IPS-20b (cell line): ENCODE results near the gene ABCG5.

Experiments used
- H3K27ac ChIP-seq: one replicate; pipeline ENCODE4 v1.5.1; 2013; ENCODE audit warnings: low read length
- H3K27me3 ChIP-seq: 2 replicates; pipeline ENCODE4 v1.6.1; 2013; ENCODE audit warnings: mild to moderate bottlenecking, low read length, inconsistent platforms; ENCODE audit not compliant: insufficient read depth
- H3K36me3 ChIP-seq: 2 replicates; pipeline ENCODE4 v1.6.1; 2013; ENCODE audit warnings: low read depth, mild to moderate bottlenecking, inconsistent platforms, low read length, moderate library complexity; ENCODE audit not compliant: insufficient read depth
- H3K4me1 ChIP-seq: 2 replicates; pipeline ENCODE4 v1.6.1; 2013; ENCODE audit warnings: mild to moderate bottlenecking, control low read depth, inconsistent platforms, low read length, moderate library complexity; ENCODE audit not compliant: insufficient read depth
- H3K4me3 ChIP-seq: 2 replicates; pipeline ENCODE4 v1.5.1; 2013; ENCODE audit warnings: mild to moderate bottlenecking, low read length, inconsistent platforms
- H3K9ac ChIP-seq: 2 replicates; pipeline ENCODE4 v1.6.1; 2013; ENCODE audit warnings: low read depth, mild to moderate bottlenecking, inconsistent platforms, low read length, moderate library complexity
- H3K9me3 ChIP-seq: 2 replicates; pipeline ENCODE4 v1.6.1; 2013; ENCODE audit warnings: mild to moderate bottlenecking, low read depth, low read length, inconsistent platforms; ENCODE audit not compliant: insufficient read depth

ABCG5 gene

DNA sequence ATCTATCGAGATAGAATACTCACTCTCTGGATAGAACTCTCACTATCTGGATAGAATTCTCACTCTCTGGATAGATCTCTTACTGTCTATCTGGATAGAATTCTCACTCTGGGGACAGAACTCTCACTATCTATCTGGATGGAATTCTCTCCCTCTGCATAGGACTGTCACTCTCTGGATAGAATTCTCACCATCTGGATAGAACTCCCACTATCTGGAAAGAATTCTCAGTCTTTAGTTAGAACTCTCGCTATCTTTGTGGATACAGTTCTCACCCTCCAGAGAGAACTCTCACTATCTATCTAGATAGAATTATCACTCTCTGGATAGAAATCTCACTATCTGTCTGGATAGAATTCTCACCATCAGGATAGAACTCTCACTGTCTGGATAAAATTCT, 16.7 kb upstream of the ABCG5 start:
- H3K27me3 ChIP-seq: peaks cover 46% of the 10 kb centered on the region
- H3K36me3 ChIP-seq: no peaks in the 10 kb centered on the region
- no peak overlapping the region for H3K27ac ChIP-seq
- H3K4me1 ChIP-seq: no peaks in the 10 kb centered on the region
- no peaks in the 10 kb centered on the region for H3K9me3 ChIP-seq
- H3K4me3 ChIP-seq: no peak overlapping the region
- H3K9ac ChIP-seq: no peak overlapping the region

DNA sequence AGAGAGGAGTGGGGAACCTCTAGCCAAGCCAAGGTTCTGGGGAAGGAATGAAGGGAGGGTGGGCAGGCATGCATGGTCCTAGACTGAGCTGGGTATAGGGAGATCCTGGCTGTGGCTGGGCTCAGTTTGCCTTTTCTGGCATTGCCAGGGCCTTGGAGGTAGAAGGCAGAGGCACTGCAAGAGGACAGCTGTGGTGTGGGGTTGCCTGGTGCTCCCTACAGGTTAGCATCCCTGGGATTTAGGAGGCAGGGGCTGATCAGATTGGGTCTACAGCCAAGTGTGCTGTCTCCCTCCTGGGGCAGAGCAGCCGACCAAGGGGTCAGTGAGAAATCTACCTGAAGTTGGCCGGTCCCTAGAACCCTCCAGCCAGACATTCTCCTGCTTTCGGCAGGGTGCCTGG, 16.0 kb upstream of the ABCG5 start:
- Histone ChIP-seq H3K36me3 (no peaks in the 10 kb centered on the region), H3K4me1 (no peaks in the 10 kb centered on the region), H3K4me3 (no peak overlapping the region), H3K27me3 (peaks cover 46% of the 10 kb centered on the region), H3K9me3 (no peaks in the 10 kb centered on the region), H3K9ac (no peak overlapping the region), H3K27ac (no peak overlapping the region)

DNA sequence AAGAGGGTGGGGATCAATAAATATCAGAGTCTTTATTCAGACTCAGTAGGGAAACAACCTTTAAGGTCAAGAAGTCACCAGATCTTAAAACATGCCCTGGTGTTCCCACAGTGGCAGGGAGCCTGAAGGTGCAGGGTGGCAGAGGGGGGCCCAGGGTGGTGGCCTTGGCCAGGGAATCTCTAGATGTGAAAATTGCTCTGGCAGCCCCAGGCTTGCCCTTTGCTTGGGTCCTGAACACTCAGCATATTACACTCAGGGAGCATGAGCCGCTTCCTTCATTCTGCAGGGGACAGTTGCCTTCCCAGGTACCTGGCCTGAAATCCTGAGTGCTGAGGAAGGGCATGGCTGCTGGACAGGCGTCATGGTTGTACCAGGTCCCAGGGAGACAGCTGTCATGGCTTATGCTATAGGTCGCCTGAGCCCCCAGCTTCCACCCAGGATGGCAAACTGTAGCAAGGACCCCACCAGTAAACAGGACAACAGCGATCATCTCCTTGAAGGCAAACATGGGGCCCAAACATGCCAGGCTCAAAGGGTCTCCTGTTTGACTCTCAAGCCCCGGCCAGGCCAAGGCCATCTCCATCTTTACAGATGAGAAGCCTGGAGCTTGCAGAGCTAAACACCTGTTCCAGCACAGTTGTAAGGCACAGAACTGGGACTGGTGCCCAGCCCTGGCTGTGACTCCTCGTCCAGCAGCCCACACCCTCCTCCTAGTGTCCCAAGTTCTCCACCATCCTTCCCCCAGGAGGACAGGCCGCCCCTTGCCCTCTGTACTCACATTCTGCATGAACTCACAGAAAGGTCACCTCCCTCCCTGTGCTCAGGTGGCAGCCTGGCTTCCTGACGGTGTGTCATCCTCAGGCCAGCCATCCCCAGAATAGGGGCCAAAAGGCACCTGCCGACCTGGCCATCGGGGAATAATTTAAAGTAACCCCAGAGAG, 14.8 kb upstream of the ABCG5 start:
- H3K4me3 ChIP-seq: no peak overlapping the region
- no peaks in the 10 kb centered on the region for H3K9me3 ChIP-seq
- H3K27ac ChIP-seq: no peak overlapping the region
- H3K27me3 ChIP-seq: peaks cover 33% of the 10 kb centered on the region
- no peaks in the 10 kb centered on the region for H3K4me1 ChIP-seq
- H3K36me3 ChIP-seq: no peaks in the 10 kb centered on the region
- H3K9ac ChIP-seq: no peak overlapping the region

DNA sequence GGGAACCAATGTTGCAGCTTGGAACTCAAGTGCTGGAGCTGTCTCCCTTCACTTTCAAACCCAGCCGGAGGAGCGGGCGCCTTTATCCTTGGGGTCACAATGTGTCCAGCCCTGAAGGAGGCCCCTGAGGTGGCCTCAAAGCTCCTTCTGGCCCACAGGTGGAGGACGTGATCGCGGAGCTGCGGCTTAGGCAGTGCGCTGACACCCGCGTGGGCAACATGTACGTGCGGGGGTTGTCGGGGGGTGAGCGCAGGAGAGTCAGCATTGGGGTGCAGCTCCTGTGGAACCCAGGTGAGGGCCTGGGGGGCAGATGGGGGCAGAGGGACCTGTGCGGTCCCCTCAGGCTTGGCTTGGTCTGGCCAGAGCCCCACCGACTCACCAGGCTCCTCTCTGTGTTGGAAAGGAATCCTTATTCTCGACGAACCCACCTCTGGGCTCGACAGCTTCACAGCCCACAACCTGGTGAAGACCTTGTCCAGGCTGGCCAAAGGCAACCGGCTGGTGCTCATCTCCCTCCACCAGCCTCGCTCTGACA, 13.6 kb upstream of the ABCG5 start:
- no peaks in the 10 kb centered on the region for H3K9me3 ChIP-seq
- H3K27ac ChIP-seq: no peak overlapping the region
- H3K36me3 ChIP-seq: no peaks in the 10 kb centered on the region
- no peak overlapping the region for H3K4me3 ChIP-seq
- no peak overlapping the region for H3K9ac ChIP-seq
- H3K27me3 ChIP-seq: peaks cover 22% of the 10 kb centered on the region
- no peaks in the 10 kb centered on the region for H3K4me1 ChIP-seq

DNA sequence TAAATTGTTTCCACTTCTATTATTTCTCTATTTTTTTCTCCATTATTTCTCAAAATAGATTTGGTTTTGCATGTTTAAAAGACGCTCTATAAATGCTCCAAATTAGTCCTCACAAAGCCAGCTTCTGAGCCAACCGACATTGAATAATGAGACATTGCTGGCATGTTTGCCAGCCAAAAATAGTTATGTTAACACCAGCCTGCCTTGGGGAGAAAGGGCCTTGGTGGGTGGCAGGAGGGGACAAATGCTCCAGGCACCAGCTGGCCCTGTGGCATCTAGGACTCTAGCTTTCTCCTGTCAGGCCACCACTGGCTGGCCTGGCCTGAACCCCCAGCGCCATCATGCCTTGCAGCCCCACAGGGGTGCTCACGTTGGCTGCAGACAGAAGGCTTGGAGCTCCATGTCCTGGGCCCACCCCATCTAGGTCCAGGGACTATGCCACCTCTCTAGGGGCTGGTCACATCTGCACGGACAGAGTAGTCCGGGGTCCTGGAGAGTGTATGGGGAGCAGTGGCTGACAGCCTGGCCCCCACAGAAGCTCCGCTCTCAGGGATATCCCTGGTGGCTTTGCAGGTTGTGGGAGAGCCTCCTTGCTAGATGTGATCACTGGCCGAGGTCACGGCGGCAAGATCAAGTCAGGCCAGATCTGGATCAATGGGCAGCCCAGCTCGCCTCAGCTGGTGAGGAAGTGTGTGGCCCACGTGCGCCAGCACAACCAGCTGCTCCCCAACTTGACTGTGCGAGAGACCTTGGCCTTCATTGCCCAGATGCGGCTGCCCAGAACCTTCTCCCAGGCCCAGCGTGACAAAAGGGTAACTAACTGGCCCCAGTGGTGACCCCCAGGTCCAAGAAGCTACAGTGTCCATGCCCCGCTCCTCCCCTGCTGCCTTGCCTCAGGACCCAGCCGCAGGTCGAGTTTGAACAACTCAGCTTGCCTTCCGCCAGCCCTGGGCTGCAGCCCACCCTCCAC, 12.7 kb upstream of the ABCG5 start:
- no peaks in the 10 kb centered on the region for H3K9me3 ChIP-seq
- H3K27ac ChIP-seq: no peak overlapping the region
- no peak overlapping the region for H3K9ac ChIP-seq
- no peak overlapping the region for H3K4me3 ChIP-seq
- no peaks in the 10 kb centered on the region for H3K4me1 ChIP-seq
- peaks cover 12% of the 10 kb centered on the region; the same call in 1 of the 2 replicates for H3K27me3 ChIP-seq
- no peaks in the 10 kb centered on the region for H3K36me3 ChIP-seq

DNA sequence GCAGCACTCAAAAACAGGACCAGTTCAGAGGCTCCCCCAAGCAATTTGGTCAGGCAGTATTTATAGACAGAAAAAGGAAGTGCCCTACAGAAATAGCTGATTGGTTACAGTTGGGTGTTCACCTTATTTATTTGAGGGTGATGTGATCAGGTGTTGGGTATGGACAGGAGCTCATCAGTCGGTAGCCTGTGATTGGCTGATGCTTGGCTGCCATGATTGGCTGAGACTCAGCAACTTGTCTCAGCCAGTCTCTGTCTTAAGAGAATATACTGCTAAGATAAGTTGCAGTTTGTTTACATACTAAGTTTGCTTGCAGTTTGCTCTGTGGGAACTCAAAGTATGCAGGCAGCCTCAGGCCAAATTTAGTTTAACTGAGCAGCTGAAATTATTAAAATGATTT, 9.6 kb upstream of the ABCG5 start:
- no peaks in the 10 kb centered on the region for H3K4me1 ChIP-seq
- H3K9me3 ChIP-seq: no peaks in the 10 kb centered on the region
- H3K27ac ChIP-seq: no peak overlapping the region
- no peak overlapping the region for H3K9ac ChIP-seq
- H3K36me3 ChIP-seq: no peaks in the 10 kb centered on the region
- no peaks in the 10 kb centered on the region for H3K27me3 ChIP-seq
- no peak overlapping the region for H3K4me3 ChIP-seq

DNA sequence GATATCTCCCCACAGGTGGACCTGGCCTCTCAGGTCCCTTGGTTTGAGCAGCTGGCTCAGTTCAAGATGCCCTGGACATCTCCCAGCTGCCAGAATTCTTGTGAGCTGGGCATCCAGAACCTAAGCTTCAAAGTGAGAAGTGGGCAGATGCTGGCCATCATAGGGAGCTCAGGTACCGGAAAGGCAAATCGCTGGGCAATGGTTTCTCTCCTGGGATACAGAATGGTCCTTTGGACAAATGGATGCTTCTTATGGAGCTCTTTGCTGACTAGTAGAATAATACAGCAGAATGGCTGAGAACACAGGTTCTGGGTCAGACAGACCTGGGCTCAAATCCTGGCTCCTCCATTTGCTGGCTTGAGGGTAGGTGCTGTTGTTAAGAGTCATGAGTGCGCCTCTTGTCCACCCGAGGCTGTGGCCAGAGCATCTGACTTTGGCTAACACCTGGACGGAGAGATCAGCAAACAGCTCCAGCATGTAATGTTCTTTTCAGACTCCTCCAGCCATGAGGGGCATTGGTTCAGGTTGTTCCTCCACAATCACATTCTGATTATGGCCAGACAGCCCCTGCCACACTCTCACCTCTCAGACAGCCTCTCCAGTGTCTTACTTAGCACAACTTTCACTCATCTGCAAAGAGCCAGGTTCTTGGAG, 7.6 kb upstream of the ABCG5 start:
- Histone ChIP-seq H3K4me1 (no peaks in the 10 kb centered on the region), H3K27me3 (no peaks in the 10 kb centered on the region), H3K27ac (no peak overlapping the region), H3K9ac (no peak overlapping the region), H3K36me3 (no peaks in the 10 kb centered on the region), H3K4me3 (no peak overlapping the region), H3K9me3 (no peaks in the 10 kb centered on the region)

DNA sequence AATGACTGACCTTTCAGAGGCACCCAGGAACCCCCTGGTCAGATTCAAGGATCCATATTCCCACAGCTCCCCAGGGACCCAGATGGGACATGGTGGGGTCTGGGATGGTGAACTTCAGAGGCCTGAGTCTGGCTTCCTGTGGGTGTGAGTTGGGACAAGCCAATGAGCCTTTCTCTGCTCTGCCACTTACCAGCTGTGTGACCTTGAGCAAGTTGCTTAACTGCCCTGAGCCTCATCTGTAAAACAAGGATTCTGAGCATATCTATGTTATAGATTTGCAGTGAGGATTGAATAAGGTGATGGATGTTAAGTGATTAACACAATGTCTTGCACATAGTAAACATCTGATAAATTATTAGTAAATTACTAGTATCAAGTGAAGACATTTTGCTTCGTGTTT, 6.5 kb upstream of the ABCG5 start:
- Histone ChIP-seq H3K4me3 (no peak overlapping the region), H3K4me1 (no peaks in the 10 kb centered on the region), H3K36me3 (no peaks in the 10 kb centered on the region), H3K9me3 (no peaks in the 10 kb centered on the region), H3K27me3 (no peaks in the 10 kb centered on the region), H3K27ac (no peak overlapping the region), H3K9ac (no peak overlapping the region)

DNA sequence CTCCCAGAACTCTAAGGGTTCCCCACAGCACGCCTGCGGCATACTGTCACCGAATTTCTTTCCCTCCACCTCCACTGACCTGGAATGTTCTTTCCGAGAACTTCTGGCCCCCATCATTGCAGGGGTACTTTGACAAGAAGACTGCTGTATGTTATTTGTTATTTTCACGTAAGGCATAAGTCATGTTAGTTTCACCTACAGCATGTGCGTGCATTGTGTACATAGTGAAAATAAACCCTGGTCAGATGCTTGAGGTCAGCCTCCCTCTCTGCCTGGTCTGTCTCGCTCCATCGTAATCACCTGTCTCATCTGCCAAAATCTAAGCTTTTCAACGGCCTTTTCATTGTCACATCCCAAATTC, 4.2 kb upstream of the ABCG5 start:
- no peaks in the 10 kb centered on the region for H3K27me3 ChIP-seq
- H3K27ac ChIP-seq: no peak overlapping the region
- no peak overlapping the region for H3K9ac ChIP-seq
- no peaks in the 10 kb centered on the region for H3K36me3 ChIP-seq
- H3K9me3 ChIP-seq: no peaks in the 10 kb centered on the region
- no peaks in the 10 kb centered on the region for H3K4me1 ChIP-seq
- no peak overlapping the region for H3K4me3 ChIP-seq

DNA sequence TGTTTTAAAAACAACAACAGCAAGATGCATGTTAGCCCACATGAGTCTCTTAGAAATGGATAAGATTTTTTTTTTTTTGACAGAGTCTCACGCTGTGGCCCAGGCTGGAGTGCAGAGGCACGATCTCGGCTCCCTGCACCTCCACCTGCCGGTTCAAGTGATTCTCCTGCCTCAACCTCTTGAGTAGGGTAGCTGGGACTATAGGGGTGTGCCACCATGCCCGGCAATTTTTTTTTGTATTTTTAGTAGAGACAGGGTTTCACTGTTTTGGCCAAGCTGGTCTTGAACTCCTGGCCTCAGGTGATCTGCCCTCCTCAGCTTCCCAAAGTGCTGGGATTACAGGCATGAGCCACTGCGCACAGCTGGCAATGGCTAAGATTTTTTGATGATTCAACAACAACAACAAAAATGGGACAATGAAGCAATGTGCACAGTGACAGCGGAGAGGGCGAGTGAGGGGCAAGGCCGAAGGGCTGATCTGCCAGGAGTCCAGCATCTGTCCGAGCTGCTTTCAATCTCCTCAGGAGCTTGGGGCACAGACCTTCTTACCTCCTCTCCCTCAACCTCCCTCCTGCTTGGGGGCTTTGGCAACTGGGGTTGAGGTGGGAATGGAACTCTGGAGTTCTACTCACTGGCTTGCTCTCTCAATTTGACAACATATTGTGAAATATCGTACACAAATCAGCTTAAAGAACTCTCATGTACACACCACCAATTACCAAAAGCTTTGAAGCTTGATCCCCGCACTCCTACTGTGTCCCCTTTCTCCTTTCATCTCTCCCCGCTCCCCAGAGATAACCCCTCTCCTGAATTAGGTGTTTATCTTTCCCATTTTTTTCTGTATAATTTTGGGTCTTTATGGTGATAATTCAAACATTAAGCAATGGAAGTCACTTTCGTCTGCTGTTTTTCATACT, 3.6 kb upstream of the ABCG5 start:
- no peaks in the 10 kb centered on the region for H3K27me3 ChIP-seq
- H3K9ac ChIP-seq: no peak overlapping the region
- no peaks in the 10 kb centered on the region for H3K36me3 ChIP-seq
- no peaks in the 10 kb centered on the region for H3K9me3 ChIP-seq
- H3K4me1 ChIP-seq: no peaks in the 10 kb centered on the region
- H3K4me3 ChIP-seq: no peak overlapping the region
- no peak overlapping the region for H3K27ac ChIP-seq
